Transverse colon (tissue), 4 donors: Measurements from ENCODE around the gene TCOF1. TPM values are rescaled to one million over a fixed set of nuclear protein-coding genes. Genes with fewer than 3 reads are reported as not detected.

Experiments used
- DNase-seq: peaks from one replicate; pipeline ENCODE4 v3.0.0-alpha.2; 2019
- H3K27ac ChIP-seq, 4 donors: fragments of 200-600 bp; sonication (generic); 2 replicates each; pipeline ENCODE4 v1.5.1; 2016 to 2018; ENCODE audit warnings: inconsistent platforms in 4 of 4
- H3K27me3 ChIP-seq: fragments of 200-600 bp; sonication (generic); 2 replicates; pipeline ENCODE4 v1.5.1; 2017; ENCODE audit warnings: inconsistent platforms
- H3K36me3 ChIP-seq, 4 donors: fragments of 200-600 bp; sonication (generic); 2 replicates each; pipeline ENCODE4 v1.5.1; 2017 to 2019; ENCODE audit warnings: inconsistent platforms in 4 of 4
- H3K4me1 ChIP-seq, 4 donors: fragments of 200-600 bp; sonication (generic); 2 replicates each; pipeline ENCODE4 v1.5.1; 2017 to 2020; ENCODE audit warnings: inconsistent platforms in 4 of 4
- H3K4me3 ChIP-seq, 4 donors: fragments of 200-600 bp; sonication (generic); 1 replicate in 1 of 4; 2 replicates in 3 of 4; pipeline versions ENCODE4 v1.5.1 to v1.6.1; 2017 to 2019; ENCODE audit warnings: inconsistent platforms in 4 of 4
- H3K9me3 ChIP-seq, 2 donors: fragments of 200-600 bp; sonication (generic); 2 replicates each; pipeline ENCODE4 v1.5.1; 2017 to 2019; ENCODE audit warnings: inconsistent platforms in 2 of 2
- CTCF ChIP-seq, 5 experiments: fragments of 200-600 bp in 3 of 5; fragments of 450-650 bp in 2 of 5; sonication (generic) in 3 of 5; IDR thresholded peaks; 1 replicate in 2 of 5; 2 replicates in 3 of 5; pipeline ENCODE4 v1.5.1; 2016 to 2017; ENCODE audit warnings: antibody characterized with exemption in 5 of 5, inconsistent platforms in 3 of 5, mild to moderate bottlenecking in 2 of 5, moderate library complexity in 1 of 5
- EP300 ChIP-seq: sonication (generic); formaldehyde crosslinking; IDR thresholded peaks from one replicate; pipeline ENCODE4 v1.6.1; 2017; ENCODE audit warnings: antibody characterized with exemption, low read depth
- POLR2A ChIP-seq: fragments of 450-650 bp; IDR thresholded peaks from one replicate; pipeline ENCODE4 v1.6.1; 2016; ENCODE audit warnings: antibody characterized with exemption, mild to moderate bottlenecking, moderate library complexity
- POLR2AphosphoS5 ChIP-seq, 3 donors: sonication (generic); formaldehyde crosslinking; IDR thresholded peaks; one replicate each; pipeline ENCODE4 v1.6.1; 2016; ENCODE audit warnings: antibody characterized with exemption in 3 of 3
- WGBS, 2 donors: methylation state at CpG; one replicate each; pipeline ENCODE4 v1.1.5; 2018; ENCODE audit warnings: low coverage in 1 of 2; 5-methylcytosine and 5-hydroxymethylcytosine counted together
- in situ Hi-C, 4 donors: fragments of 200-750 bp; cut with MboI; loops; one replicate each; pipeline versions ENCODE4 v1.15.0 to v1.15.1; 2017; ENCODE audit warnings: low sequenced_read_pairs in 3 of 4, low pct_ligation_motif_present in 1 of 4, low pct_unique_long_range_greater_than_20kb in 1 of 4
- intact Hi-C: fragments of 100-400 bp; cut with DNase I; formaldehyde crosslinking; loops from one replicate; pipeline ENCODE4 v1.15.1; 2023; ENCODE audit warnings: low total_unique reads
- total RNA-seq, 4 donors: library from RNA; depleted of rRNA; stranded (reverse); fragments of >200 nt; gene quantifications; one replicate each; pipeline ENCODE4 v1.1.0, GENCODE V29; 2016

The TCOF1 gene
- total RNA-seq, 4 donors from 2014 or later, result 12.0 to 87.2 (median 31.3) TPM

DNA sequence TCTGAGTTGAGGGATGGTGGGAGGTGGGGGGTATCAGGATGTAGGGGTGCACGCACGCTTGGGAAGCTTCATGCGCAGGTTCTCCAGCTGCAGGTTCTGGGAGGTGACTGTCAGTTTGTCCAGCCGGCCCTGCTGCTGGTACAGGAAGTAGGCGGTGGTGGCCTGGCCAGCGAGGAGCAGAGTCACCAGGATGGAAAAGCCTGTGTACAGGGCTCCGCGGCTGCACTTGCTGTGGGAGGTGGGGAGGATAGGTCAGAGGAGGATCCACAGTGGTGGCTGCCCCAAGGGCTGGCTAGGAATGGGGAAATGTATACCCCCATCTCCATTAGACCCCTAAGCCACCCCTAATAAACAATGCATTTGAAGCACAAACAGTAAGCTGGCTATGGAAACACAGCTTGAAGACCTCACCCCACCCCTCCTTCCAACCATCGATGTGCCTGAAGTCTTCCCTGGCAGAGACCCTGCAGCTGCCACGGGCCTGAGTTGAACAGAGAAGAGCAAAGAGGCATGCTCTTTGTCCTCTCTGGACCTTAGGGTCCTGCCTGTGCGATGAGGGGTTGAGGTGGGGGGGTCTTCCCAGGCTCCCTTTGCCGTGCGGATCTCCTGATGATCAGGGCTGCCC is 49.7 kb downstream of the TCOF1 start:
- TF ChIP-seq POLR2AphosphoS5 (IDR thresholded peaks at IDR 0.05) (no peak), CTCF (IDR thresholded peaks at IDR 0.05) (no peak), POLR2A (no peak), EP300 (no peak)
- H3K4me3 ChIP-seq, result no peak overlapping the region
- no peaks in the 10 kb centered on the region for H3K27me3 ChIP-seq
- peak overlapping the region in 1 of 4 donors; percentile 42 for H3K27ac ChIP-seq
- WGBS, 2 donors, result 62 to 78% methylated on average over 8 to 13 of the region's 13 CpGs
- H3K9me3 ChIP-seq, result no peaks in the 10 kb centered on the region
- H3K4me1 ChIP-seq, result peaks cover 5 to 15% (median 9%) of the 10 kb centered on the region in 4 donors
- intact Hi-C loops (no loop called here), in situ Hi-C loops (no loop called here)
- H3K36me3 ChIP-seq, result peaks cover 0 to 5% (median 0%) of the 10 kb centered on the region in 4 donors
- DNase-seq, result no peak

DNA sequence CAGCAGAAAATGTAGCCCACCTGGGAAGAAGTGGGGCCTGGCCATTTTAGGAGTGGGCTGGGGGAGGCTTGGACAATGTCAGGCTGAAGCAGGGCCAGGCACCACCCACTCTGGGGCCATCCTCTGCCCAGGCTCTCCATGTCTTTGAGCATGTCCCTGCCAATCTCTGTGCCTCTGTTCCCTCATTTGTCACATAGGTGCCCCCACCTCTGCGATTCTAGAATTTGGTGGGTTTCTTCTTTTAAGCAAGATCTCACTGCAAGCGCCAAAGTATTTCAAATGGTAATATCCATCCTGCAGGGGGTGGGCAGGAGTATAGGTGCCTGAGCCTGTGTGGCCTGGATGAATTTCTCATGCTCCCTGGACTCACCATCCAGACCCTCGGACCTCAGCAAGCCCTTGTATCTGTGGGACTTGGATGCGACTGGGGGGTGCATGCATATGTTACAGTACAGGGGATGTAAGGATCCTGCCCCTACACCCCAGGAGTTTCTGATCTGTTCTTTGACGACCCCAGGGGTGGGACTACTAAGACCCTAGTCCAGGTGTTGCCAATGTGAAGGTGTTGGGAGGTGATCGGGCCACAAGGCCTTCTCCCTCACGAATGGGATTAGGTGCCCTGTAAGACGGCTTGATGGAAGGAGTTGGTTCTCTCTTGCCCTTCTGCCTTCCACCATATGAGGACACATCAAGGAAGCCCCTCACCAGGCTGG is 50.9 kb downstream of the TCOF1 start:
- H3K27ac ChIP-seq, result peak overlapping the region in 3 of 4 donors; percentile 29 to 42 (median 31)
- peak overlapping the region in 1 of 4 donors; percentile 2 for H3K4me3 ChIP-seq
- no peak for DNase-seq
- 77% methylated on average over 8 of the region's 8 CpGs; no CpG with 5 or more reads in 1 of the 2 donors for WGBS, 2 donors
- intact Hi-C loops, result no loop called here
- H3K27me3 ChIP-seq, result no peaks in the 10 kb centered on the region
- H3K36me3 ChIP-seq, result no peaks in the 10 kb centered on the region
- no peak for TF ChIP-seq POLR2A
- no peak for TF ChIP-seq EP300
- no peak for TF ChIP-seq POLR2AphosphoS5 (IDR thresholded peaks at IDR 0.05)
- no peak for TF ChIP-seq CTCF (IDR thresholded peaks at IDR 0.05)
- peaks cover 9 to 25% (median 14%) of the 10 kb centered on the region in 4 donors for H3K4me1 ChIP-seq
- no peaks in the 10 kb centered on the region for H3K9me3 ChIP-seq
- in situ Hi-C loops, result no loop called here

GRCh38 chr5:150409638-150410523 is 52.4 kb downstream of the TCOF1 start:
- peak; percentile 84 for DNase-seq
- no peaks in the 10 kb centered on the region for H3K36me3 ChIP-seq
- H3K27ac ChIP-seq, result peak overlapping the region; percentile 87 to 89 (median 87)
- no peak for TF ChIP-seq EP300
- TF ChIP-seq CTCF (IDR thresholded peaks at IDR 0.05), result no peak
- TF ChIP-seq POLR2A, result peak; percentile 37
- 7 to 10% methylated on average over 8 to 13 of the region's 15 CpGs for WGBS, 2 donors
- H3K9me3 ChIP-seq, result no peaks in the 10 kb centered on the region
- intact Hi-C loops, result no loop called here
- H3K27me3 ChIP-seq, result no peaks in the 10 kb centered on the region
- in situ Hi-C loops, result no loop called here
- peak overlapping the region in 2 of 4 donors; percentile 5 to 29 for H3K4me3 ChIP-seq
- H3K4me1 ChIP-seq, result peaks cover 14 to 29% (median 16%) of the 10 kb centered on the region in 4 donors
